Body of pancreas (tissue), 4 donors: ENCODE results near the gene ANTKMT.

Experiments
- POLR2A ChIP-seq, 3 donors: fragments of 450-650 bp; IDR thresholded peaks; one replicate each; pipeline ENCODE4 v1.6.1; 2016; ENCODE audit warnings: antibody characterized with exemption in 3 of 3, mild to moderate bottlenecking in 2 of 3
- TF ChIP-seq, protein P1 (sequence below), 7 experiments: fragments of 450-650 bp in 4 of 7; fragments of 200-600 bp in 3 of 7; sonication (generic) in 3 of 7; IDR thresholded peaks; one replicate each; pipeline ENCODE4 v1.5.1; 2016 to 2019; ENCODE audit warnings: antibody characterized with exemption in 7 of 7

DNA sequence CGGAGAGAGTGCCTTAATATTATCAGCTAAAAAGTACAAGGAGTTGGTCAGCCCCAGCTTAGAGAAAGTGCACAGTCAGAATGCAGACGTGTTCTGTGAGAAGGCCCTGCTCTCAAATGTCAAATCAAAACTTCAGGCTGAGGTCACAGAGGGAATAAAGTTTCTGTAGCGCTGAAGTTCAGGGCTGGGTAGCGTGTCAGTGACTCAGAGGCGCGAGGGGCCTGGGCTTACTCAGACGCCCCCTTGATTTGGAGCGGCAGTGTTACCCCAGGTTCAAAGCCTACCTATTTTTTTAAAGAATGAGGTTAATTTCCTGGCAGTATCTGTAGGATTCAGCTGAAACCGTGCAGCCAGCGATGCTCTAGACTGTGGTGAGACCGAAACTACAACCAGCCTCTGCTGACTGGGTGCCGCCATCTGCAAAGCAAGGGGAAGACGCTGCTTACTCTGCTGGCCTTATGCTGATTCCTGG is 15.1 kb downstream of the ANTKMT start:
- TF ChIP-seq, protein P1, sequence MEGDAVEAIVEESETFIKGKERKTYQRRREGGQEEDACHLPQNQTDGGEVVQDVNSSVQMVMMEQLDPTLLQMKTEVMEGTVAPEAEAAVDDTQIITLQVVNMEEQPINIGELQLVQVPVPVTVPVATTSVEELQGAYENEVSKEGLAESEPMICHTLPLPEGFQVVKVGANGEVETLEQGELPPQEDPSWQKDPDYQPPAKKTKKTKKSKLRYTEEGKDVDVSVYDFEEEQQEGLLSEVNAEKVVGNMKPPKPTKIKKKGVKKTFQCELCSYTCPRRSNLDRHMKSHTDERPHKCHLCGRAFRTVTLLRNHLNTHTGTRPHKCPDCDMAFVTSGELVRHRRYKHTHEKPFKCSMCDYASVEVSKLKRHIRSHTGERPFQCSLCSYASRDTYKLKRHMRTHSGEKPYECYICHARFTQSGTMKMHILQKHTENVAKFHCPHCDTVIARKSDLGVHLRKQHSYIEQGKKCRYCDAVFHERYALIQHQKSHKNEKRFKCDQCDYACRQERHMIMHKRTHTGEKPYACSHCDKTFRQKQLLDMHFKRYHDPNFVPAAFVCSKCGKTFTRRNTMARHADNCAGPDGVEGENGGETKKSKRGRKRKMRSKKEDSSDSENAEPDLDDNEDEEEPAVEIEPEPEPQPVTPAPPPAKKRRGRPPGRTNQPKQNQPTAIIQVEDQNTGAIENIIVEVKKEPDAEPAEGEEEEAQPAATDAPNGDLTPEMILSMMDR (IDR thresholded peaks at IDR 0.05): no peak
- TF ChIP-seq POLR2A (IDR thresholded peaks at IDR 0.05): no peak
